GM18499 (cell line): Measurements from ENCODE around the gene PRDX2.
"Not testable (repeated sequence)": the region's sequence is repeated elsewhere in the genome, so short reads cannot be mapped to it uniquely, and the experiment has no call there.

Source experiments
- ATAC-seq: cut with Tn5 transposase; IDR thresholded peaks from one replicate; pipeline ENCODE4 v1.9.1; 2021; ENCODE audit warnings: moderate number of reproducible peaks; ENCODE audit not compliant: insufficient read depth, unreplicated experiment

PRDX2 gene

DNA sequence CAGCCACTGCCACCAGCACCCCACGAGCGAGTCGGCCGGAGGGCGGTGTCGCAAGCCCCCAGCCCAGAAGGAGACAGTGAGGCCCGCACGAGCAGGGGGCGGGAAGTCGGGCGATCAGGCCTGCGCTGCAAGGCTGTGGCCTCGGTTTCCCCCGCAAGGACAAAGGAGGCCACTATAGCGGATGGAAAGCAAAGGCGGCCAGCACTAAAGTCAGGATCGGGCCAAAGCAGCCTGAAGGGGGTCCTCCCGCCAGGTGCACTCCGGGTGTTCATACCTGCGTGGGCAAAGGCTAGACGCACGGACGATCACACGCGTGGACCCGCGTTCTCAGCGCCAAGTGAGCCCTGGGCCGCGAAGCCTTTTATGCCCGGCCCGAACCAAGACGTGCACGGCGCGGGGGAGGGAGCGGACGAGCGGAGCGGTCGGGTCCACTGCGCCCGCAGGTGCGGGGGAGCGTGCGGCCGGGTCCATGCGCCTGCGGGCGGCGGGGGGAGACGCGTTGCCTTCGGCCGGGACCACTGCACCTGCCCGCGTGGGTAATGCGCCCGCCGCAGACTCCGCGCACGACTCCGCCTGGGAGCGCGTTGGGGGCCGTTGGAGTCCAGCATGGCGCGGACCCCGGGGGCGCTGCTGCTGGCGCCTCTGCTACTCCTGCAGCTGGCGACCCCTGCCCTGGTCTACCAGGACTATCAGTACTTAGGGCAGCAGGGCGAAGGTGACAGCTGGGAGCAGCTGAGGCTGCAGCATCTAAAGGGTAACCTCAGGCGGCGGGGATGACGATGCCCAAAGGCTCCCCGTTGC lies at the start of gene PRDX2, which contains the start of gene THSD8:
Gene PRDX2 (minus strand): TSS at position 335 of the 801 bp plus-strand sequence. CDS start 539 bp downstream, outside the sequence.
Gene THSD8 (plus strand): TSS at position 604 of the 801 bp plus-strand sequence. CDS start 3 bp downstream, at position 607.
- no peak for ATAC-seq

DNA sequence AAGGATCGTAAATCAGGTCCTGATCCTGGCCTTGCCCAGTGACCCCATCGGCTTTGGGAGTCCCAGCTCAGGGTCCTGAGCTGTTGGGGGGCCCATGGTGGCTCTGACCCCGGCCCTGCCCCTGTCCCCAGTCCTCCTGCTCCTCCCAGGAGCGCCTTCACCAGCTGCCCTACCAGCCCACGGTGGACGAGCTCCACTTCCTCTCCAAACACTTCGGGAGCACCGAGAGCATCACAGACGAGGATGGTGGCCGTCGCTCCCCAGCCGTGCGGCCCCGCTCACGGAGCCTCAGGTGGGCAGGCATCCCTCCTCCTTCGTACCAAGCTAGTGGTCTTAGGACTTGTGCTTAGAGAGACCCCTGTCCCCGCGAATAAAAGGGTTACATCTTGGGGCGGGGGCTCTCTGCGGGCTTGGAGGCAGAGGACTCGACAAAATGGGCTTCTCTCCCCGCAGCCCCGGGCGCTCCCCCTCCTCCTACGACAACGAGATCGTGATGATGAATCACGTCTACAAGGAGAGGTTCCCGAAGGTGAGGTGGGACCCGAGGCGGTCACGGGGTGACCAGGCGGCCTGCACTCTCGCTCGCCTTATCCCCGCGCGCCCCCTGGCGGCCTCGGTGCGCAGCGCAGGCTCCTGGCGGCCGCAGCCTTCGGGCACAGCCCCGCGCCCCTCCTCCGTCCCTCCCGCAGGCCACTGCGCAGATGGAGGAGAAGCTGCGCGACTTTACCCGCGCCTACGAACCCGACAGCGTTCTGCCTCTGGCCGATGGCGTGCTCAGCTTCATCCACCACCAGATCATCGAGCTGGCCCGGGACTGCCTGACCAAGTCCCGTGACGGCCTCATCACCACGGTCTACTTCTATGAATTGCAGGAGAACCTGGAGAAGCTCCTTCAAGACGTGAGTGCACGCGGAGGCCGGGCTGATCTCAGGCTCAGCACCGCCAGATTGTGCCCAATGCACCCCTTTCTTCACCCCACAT lies 45.8 kb upstream of the PRDX2 start:
- no peak for ATAC-seq

DNA sequence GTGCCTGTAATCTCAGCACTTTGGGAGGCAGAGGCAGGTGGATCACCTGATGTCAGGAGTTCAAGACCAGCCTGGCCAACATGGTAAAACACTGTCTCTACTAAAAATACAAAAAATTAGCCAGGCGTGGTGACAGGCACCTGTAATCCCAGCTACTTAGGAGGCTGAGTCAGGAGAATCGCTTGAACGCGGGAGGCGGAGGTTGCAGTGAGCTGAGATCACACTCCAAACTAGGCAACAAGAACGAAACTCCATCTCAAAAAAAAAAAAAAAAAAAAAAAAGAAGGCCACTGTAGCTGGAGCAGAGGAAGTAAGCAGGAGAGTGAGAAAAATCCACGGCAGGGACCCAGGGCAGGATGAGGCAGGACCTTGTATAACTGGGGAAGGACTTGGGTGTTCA lies 45.0 kb upstream of the PRDX2 start:
- not testable (repeated sequence) for ATAC-seq

DNA sequence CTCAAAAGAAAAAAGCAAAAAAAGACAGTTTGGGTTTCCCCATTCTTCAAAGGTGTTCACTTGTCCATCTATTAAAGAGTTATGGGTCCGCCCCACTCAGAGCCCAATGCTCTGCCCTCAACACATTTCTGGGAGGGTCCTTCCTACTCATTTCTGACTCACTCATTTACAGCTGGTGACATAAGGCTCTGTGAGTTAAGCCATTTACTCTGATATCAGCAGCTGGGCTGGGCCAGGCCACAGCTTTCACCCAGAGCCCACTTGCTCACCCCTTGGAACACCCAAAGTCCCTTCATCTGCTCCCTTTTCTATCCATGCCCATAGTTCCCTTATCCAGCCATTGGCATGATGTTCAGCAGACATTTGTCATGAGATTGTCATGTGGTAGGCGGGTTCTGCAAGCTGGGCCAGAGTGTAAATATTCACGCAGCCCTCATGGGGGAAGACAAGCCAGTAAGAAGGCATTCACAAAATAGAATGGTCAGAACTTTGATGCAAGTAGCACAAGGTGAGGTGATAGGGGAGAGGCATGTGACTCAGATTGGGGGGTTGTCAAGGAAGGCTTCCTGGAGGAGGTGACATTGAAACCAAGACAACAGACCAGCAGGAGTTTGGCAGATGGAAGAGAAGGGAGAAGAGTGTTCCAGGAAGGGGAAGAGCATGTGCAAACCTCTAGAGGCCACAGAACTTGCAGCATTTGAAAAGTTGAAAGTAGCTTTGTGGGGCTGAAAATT lies 42.6 kb upstream of the PRDX2 start:
- ATAC-seq, result no peak

DNA sequence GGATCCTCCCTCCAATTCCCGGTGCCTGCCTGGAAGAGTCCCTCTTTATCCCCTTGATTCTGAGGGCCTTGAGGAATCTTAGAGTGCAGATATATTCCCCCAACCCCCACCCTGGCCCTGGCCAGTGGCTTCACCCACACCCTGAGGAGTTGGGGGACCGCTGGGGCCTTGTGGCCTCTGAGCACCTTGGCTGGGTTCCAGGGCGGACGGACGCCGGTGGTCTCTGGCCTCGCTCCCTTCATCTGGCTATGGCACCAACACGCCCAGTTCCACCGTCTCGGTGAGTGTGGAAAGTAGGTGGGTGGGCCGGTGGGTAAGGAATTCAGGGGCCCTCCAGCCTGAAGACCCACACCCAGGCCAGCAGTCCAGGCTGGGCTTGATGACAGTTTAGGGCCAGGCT lies 41.7 kb upstream of the PRDX2 start:
- ATAC-seq, result no peak

DNA sequence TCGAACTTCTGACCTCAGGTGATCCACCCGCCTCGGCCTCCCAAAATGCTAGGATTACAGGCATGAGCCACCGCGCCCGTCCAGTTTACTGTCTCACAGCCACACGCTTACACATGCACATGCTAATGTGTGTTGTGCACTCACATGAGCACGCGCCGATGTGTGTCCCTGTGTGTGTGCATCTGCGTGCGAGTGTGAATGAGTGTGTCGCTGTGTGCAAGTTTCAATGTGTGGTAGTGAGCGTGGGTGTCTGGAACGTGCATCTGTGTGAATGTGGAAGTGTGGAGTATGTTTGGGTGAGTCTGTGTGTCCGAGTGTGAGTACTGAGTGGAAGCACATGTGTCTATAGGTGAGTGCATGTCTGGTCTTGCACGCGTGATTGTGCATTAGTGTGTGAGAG lies 40.9 kb upstream of the PRDX2 start:
- ATAC-seq, result no peak

DNA sequence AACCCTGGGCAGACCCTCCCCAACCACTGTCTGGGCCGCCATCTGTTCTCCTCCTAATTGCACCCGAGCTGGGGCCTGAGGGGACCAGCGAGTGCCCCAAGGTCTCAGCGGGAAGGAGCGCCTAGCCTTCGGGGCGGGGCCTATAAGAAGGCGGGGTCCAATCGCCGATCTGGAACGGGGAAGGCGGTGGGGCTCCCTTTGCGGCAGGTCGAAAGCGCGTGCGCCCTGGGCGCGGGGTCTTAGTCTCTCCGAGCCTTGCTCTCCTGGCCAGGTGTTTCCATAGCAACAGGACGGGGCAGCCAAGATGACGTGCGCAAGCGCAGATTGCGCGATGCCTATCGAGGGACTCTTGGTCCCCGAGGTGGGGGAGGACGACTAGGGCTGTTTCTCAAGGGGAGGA lies 39.5 kb upstream of the PRDX2 start:
- no peak for ATAC-seq

DNA sequence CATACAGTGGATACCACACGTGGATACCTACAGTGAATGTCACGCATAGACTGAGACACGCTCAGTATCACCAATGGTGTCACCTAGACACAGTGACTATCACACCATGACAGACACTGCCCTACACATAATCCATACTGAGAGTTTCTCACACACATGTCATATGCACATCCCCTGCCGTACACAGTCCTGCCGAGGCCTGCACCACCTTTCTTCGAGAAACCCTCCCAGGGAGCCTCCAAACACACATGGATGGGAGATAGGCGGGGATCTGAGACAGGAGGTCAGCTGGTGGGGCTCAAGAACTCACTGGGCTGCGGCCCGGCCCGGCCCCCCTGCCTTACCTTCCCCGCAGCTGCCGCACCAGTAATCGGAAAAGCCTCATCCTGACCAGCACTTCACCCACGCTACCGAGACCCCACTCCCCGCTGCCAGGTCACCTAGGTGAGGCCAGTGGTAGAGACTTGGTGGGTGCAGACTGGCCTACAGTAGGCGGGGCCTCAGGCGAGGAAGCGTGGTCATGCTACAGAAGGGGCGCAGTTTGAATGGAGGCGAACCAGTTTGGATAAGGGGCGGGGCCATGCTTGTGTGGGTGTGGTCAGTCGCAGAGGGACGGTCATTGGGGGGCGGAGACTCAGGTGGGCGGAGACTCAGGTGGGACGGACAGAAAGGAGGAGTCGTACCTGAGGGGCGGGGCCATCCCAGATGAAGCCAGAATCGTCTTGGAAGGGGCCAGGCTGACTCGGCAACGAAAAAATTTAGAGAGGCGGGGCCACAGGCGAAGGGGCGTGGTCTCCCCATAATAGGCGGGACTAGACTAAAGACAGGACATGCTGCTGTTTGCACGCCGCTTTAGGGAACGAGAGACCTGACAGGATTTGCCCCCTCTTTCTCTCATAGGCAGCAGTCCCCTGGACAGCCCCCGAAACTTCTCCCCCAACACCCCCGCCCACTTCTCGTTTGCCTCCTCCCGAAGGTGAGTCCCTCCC lies 38.8 kb upstream of the PRDX2 start:
- ATAC-seq, result no peak

DNA sequence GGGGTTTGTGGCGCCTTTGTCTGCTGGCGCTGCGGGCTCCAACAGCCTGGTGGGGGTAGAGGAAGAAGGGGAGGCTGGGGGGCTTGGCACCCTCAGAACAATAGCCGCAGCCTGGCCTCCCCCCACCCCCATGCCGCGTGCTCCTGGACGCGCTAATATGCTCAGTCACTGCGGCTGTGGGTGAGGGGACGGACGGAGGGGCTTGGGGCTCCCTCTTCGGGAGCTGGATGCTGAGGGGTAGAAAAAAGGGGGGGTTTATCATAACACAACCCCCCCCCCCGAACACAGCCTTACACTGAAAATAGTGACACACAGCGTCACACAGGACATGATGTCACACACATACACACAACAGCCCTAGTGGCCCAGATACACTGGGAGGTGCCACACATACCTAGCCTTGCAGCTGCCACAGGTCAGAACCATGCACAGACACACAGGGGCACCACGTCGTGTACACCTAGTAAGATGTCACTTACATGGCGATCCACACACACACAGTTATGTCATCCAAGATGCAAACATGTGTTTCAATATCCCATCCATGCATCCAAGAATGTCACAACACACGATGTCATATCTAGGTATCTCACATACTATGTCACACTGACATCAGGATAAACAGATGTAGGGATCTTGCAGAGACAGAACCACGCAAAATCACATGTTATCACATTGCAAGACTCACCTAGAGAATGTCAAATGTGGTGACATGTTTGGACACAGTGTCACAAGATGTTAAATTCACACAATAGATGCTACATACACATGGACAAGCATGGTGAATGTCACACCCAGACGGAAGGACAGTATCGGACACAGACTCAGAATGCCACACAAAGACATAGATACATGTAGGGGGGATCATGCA lies 37.5 kb upstream of the PRDX2 start:
- no peak for ATAC-seq

DNA sequence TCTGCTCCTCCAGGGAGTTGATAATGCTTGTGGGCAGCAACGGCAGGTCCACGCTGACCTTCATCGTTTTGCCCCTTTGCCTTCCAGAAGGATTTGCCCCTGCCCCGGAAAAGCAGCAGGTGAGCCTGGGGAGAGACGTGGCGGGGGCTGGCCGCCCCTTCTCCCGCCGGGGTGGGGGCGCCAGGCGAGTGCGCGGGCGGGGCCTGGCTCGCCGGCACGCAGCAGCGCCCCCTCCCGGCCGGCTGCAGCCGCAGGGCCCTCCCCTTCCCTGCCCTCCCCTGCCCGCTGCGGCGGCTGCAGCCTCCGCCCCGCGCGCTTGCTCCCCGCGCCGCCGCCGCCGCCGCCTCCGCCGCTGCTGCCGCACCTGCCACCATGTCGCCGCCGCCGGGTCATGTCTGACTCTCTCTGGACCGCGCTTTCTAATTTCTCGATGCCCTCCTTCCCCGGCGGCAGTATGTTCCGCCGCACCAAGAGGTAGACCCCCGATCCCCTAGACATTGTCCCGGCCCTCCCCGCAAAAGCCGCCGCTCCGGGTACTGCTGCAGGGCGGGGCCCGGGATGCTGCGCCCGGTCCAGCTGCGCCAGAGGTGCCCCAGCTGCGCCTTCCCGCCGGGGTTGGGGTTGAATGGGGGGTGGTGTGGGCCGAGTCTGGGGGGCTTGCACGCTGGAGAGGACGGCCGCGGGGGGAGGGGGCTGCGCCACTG lies 36.7 kb upstream of the PRDX2 start, which contains the start of gene MAST1:
Gene MAST1 (plus strand): TSS at position 334 of the 704 bp plus-strand sequence. CDS start 58 bp downstream, at position 392.
- ATAC-seq, result no peak

DNA sequence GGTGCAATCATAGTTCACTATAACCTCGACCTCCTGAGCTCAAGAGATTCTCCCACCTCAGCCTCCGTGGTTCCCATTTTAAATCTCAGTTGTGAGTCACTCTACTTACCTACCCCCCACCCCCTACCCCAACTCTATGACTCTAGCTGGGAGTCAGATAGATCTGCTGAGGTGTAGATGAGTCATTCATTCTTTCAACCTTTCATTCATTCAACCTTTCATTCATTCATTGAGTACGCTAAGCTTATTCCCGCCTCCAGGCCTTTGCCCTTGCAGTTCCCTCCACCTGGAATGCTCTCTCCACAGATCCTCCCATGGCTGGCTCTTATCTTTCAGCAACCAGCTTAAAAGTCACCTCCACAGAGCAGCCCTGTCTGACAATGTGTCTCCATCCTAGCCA lies 35.6 kb upstream of the PRDX2 start:
- no peak for ATAC-seq

DNA sequence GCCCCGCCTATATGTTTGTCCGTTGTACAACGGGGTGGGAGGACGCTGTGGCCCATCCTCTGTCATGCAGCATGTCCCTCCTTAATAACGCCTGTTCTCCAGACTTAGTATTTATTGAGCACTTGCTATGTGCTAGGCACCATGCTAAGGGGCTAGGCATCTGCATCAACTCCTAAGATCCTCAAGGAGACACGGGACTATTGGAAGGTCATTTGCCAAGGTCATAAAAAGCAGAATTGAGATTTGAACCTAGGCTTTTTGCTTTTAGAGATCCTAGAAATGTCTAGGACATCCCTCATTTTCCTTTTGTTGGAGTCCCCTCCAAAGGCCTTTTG lies 34.9 kb upstream of the PRDX2 start:
- no peak for ATAC-seq

DNA sequence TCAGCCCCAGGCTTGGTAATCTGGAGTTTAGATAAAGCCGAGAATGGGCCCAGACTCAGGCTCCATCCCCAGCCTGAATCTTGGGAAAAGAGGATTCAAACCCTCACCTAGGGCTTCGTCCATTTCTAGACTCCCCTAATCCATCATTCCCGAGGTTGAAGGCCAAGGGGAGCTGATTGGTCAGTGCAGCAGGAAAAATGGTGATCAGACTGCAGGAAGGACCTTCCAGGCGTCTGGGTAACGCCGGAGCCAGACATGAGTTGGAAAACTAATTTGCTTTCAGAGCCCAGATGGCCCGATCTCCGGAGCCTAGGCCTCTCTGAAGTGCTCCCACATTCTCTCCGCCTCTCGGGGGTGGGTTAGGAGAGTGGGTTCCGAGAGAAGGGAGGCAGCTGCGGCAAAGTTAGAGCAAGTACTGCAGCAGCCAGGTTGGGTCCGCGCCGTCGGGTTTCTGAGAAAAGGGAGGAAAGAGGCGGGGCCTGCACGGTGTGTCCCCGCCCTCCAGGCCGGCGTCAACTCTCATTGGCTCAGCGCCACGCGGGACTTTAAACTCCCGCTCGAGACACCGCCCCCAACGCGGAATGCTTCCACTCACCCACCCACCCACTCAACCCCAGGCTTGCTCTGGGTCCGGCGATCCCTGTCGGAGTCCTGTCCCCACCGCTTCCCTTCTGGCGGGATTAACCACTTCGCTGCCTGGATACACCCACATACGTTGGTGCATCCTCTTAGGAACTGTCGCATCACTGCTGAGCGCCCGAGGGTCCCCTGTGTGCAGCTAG lies 33.6 kb upstream of the PRDX2 start:
- no peak for ATAC-seq

DNA sequence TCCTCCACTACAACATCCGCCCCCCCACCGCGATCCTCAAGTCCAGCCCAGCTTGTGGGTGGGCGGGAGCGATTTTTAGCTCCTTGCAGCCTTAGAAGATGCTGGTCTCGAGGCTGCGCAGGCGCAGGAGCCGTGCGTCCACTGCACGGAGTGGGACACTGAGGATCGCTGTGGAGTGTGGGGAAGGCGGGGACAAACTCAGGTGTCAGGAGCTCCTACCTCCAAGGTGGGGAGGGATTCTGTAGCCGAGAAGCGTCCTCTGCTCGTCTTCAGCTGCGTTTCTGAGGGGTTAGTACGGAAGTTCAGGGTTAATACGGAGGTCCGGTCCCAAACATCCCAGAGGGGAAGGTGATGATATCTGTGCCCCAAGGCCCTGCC lies 33.0 kb upstream of the PRDX2 start, which contains the start of gene RTBDN:
Gene RTBDN (minus strand): TSS at position 14 of the 378 bp plus-strand sequence. CDS start 4,600 bp downstream, outside the sequence.
- ATAC-seq, result no peak

DNA sequence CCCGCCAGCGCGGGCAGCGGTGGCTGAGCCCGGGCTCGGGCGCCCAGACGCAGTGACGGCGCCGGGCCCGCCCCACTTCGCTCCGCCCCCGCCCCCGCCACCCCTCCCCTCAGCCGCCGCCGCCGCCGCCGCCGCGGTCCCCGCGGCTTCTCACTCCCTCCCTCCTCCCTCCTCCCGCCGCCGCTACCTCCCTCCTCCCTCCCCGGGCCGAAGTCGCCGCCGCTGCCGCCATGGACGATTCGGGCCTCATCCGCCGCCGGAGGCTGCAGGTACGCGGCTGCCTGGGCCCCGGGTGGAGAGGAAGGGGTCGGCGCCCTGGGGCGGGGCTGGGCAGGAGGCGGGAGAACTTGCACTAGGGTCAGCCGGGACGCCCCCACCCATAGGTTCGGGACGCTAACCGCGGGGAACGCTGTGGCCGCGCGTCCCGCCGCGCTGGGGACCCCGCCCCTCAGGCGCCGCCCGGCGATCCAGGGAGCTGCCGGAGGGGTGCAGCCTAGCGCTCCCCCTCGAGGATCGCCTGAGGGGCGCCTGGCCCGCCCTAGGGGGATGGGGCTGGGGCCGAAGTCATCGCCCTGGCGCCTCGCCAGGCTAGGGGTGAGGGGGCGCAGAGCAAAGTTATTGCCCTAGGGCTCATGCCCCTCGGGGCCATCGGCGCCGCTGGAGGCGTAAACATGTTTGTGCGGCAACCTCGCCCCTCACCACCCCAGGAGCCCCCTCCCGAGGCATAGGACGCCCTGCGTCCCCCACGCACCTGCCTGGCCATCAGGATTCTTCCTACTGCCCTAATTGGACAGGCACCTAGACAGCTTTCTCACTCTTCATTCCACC lies 32.4 kb upstream of the PRDX2 start:
- no peak for ATAC-seq

DNA sequence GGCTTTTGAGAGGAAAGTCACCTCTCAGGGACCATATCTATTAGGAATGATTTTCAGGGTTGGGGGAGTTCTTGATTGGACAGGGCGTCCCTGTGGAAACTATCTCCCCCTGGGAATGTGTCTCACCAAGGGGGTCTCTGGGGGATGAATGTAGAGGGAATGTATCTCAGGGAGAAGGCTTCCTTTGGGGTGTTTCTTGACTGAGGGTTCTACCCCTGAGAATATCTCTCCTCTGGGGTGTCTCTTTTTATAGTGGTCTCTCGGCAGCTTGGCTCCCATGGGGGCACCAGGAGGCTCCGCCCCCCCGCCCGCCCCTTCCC lies 31.8 kb upstream of the PRDX2 start:
- no peak for ATAC-seq
